Measurements from ENCODE around the gene TMEM181. TPM values are rescaled to one million over a fixed set of nuclear protein-coding genes. Genes with fewer than 3 reads are reported as not detected.

The TMEM181 gene
- polyA plus RNA-seq, 2 of the 4 experiments (the other 2 are of a cell fraction), result 11.6 to 21.1 TPM

DNA sequence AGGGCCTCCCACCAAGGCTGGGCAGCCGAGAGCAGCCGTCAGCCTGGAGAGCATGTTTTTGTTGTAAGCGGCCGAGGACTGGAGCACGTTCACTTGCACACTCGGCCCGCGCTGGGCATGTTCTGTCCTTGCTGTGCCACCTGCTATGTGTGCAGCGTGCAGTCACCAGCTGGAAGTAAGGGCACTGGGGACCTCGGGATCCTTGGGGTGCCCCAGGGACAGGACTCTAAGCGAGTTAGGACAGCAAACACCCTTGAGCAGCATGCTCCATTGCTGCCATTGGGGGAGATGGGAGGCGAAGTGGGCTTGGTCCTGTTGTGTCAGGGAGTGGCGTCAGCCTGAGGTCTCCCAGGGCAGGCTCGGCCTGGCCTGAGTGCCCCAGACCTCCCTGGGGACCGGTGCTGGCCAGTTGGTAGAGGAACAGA lies 66.0 kb downstream of the TMEM181 start:
- ATAC-seq (no peak), DNase-seq (ENCODE audit: low read depth in 1 of 2, low spot score in 1 of 2) (no peak), FAIRE-seq (no peak)
- POLR2A ChIA-PET, result no interaction called here
- Histone ChIP-seq H3K9me3 (no peaks in the 10 kb centered on the region), H3K27ac (no peak overlapping the region), H3K4me3 (no peak overlapping the region), H3K4me2 (no peak overlapping the region), H3K4me1 (peaks cover 2% of the 10 kb centered on the region; the same call in 2 of the 3 replicates)
- CTCF ChIA-PET, result no interaction called here
- 94% methylated on average over 14 of the region's 15 CpGs for WGBS (ENCODE audit: missing lambda C conversion rate)
- TF ChIP-seq ZSCAN20 (CRISPR knock-in tag; IDR thresholded peaks at IDR 0.05) (no peak), HOXB5 (CRISPR knock-in tag; IDR thresholded peaks at IDR 0.05) (no peak), JUN (IDR thresholded peaks at IDR 0.05) (no peak), SREBF2 (IDR thresholded peaks at IDR 0.05) (no peak), KDM1A (IDR thresholded peaks at IDR 0.05; ENCODE audit: low read depth) (no peak), FOXS1 (CRISPR knock-in tag; IDR thresholded peaks at IDR 0.05) (no peak), EHMT2 (IDR thresholded peaks at IDR 0.05; ENCODE audit: low read depth) (no peak), NFE2L2 (conservative IDR thresholded peaks at IDR 0.05; ENCODE audit: low read length) (no peak), RAD21 (conservative IDR thresholded peaks at IDR 0.05 in 1 of 2, IDR thresholded peaks at IDR 0.05 in 1 of 2) (no peak), POLR2A (IDR thresholded peaks at IDR 0.05; ENCODE audit: low read length) (no peak), HEYL (CRISPR knock-in tag; IDR thresholded peaks at IDR 0.05) (no peak), ESRRA (IDR thresholded peaks at IDR 0.05; ENCODE audit: borderline replicate concordance, low read length) (no peak), FOSB (CRISPR knock-in tag; IDR thresholded peaks at IDR 0.05) (no peak), POLR2AphosphoS2 (conservative IDR thresholded peaks at IDR 0.05; ENCODE audit: low read length) (no peak)
- TF ChIP-seq, protein P1, sequence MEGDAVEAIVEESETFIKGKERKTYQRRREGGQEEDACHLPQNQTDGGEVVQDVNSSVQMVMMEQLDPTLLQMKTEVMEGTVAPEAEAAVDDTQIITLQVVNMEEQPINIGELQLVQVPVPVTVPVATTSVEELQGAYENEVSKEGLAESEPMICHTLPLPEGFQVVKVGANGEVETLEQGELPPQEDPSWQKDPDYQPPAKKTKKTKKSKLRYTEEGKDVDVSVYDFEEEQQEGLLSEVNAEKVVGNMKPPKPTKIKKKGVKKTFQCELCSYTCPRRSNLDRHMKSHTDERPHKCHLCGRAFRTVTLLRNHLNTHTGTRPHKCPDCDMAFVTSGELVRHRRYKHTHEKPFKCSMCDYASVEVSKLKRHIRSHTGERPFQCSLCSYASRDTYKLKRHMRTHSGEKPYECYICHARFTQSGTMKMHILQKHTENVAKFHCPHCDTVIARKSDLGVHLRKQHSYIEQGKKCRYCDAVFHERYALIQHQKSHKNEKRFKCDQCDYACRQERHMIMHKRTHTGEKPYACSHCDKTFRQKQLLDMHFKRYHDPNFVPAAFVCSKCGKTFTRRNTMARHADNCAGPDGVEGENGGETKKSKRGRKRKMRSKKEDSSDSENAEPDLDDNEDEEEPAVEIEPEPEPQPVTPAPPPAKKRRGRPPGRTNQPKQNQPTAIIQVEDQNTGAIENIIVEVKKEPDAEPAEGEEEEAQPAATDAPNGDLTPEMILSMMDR (IDR thresholded peaks at IDR 0.05), result no peak
- TF ChIP-seq, protein P2, sequence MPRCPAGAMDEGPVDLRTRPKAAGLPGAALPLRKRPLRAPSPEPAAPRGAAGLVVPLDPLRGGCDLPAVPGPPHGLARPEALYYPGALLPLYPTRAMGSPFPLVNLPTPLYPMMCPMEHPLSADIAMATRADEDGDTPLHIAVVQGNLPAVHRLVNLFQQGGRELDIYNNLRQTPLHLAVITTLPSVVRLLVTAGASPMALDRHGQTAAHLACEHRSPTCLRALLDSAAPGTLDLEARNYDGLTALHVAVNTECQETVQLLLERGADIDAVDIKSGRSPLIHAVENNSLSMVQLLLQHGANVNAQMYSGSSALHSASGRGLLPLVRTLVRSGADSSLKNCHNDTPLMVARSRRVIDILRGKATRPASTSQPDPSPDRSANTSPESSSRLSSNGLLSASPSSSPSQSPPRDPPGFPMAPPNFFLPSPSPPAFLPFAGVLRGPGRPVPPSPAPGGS (IDR thresholded peaks at IDR 0.05), result no peak
- TF ChIP-seq, protein P3, sequence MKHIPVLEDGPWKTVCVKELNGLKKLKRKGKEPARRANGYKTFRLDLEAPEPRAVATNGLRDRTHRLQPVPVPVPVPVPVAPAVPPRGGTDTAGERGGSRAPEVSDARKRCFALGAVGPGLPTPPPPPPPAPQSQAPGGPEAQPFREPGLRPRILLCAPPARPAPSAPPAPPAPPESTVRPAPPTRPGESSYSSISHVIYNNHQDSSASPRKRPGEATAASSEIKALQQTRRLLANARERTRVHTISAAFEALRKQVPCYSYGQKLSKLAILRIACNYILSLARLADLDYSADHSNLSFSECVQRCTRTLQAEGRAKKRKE (CRISPR knock-in tag; IDR thresholded peaks at IDR 0.05; ENCODE audit: low read depth), result no peak
- TF ChIP-seq, protein P4, sequence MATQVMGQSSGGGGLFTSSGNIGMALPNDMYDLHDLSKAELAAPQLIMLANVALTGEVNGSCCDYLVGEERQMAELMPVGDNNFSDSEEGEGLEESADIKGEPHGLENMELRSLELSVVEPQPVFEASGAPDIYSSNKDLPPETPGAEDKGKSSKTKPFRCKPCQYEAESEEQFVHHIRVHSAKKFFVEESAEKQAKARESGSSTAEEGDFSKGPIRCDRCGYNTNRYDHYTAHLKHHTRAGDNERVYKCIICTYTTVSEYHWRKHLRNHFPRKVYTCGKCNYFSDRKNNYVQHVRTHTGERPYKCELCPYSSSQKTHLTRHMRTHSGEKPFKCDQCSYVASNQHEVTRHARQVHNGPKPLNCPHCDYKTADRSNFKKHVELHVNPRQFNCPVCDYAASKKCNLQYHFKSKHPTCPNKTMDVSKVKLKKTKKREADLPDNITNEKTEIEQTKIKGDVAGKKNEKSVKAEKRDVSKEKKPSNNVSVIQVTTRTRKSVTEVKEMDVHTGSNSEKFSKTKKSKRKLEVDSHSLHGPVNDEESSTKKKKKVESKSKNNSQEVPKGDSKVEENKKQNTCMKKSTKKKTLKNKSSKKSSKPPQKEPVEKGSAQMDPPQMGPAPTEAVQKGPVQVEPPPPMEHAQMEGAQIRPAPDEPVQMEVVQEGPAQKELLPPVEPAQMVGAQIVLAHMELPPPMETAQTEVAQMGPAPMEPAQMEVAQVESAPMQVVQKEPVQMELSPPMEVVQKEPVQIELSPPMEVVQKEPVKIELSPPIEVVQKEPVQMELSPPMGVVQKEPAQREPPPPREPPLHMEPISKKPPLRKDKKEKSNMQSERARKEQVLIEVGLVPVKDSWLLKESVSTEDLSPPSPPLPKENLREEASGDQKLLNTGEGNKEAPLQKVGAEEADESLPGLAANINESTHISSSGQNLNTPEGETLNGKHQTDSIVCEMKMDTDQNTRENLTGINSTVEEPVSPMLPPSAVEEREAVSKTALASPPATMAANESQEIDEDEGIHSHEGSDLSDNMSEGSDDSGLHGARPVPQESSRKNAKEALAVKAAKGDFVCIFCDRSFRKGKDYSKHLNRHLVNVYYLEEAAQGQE (IDR thresholded peaks at IDR 0.05), result no peak
- TF ChIP-seq, protein P5, sequence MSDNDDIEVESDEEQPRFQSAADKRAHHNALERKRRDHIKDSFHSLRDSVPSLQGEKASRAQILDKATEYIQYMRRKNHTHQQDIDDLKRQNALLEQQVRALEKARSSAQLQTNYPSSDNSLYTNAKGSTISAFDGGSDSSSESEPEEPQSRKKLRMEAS (IDR thresholded peaks at IDR 0.05), result no peak
